HepG2 (cell line): Measurements from ENCODE around the gene SSTR5. TPM values are rescaled to one million over a fixed set of nuclear protein-coding genes. Genes with fewer than 3 reads are reported as not detected.

Experiments
- ATAC-seq: fragments of 200-7000 bp; cut with Tn5 transposase; 3 replicates; pipeline ENCODE4 v1.9.1; 2020; ENCODE audit warnings: mild to moderate bottlenecking, moderate library complexity
- BruUV-seq: library from RNA; stranded (reverse); fragments of 400-500 nt; replicated peaks from 2 replicates; lab custom pipeline; 2021; lab: Mats Ljungman, UMichigan
- CTCF ChIA-PET: fragments of 300-600 bp; formaldehyde crosslinking; extraction: SDS; loops from one replicate; lab custom pipeline; 2021; ENCODE audit warnings: low total read pairs, inconsistent platforms, low intra/inter-chr PET ratio; lab: Yijun Ruan, JAX
- POLR2A ChIA-PET: fragments of 350-600 bp; sonication (Branson Sonifier 250); formaldehyde crosslinking; loops from one replicate; lab custom pipeline; 2020; ENCODE audit warnings: antibody characterized with exemption, inconsistent platforms; lab: Yijun Ruan, JAX
- DNase-seq: peaks from one replicate; pipeline ENCODE4 v3.0.0-alpha.2; 2015; ENCODE audit warnings: low spot score
- FAIRE-seq: peaks from 3 replicates; lab custom pipeline; 2011; peaks lifted over from hg19 to GRCh38; lab: Jason Lieb, UNC
- H2AFZ ChIP-seq: one replicate; pipeline ENCODE4 v1.6.1; 2011; ENCODE audit warnings: low read length, inconsistent platforms
- H3K27ac ChIP-seq: fragments of 300-600 bp; 3 replicates; pipeline ENCODE4 v1.8.0; 2011; ENCODE audit warnings: mixed run types, mild to moderate bottlenecking, mixed read lengths, low read length, inconsistent platforms; ENCODE audit not compliant: insufficient read depth; ENCODE audit errors: extremely low read length
- H3K27me3 ChIP-seq, 2 experiments: fragments of 200-600 bp in 1 of 2; 2 replicates in 1 of 2; 3 replicates in 1 of 2; pipeline versions ENCODE4 v1.6.0 to v1.8.0; 2011; ENCODE audit warnings: low read length in 2 of 2, mild to moderate bottlenecking in 2 of 2, moderate library complexity in 2 of 2, inconsistent platforms in 1 of 2; ENCODE audit not compliant: insufficient read depth in 2 of 2, control insufficient read depth in 1 of 2
- H3K36me3 ChIP-seq, 2 experiments: fragments of 200-600 bp in 1 of 2; replicated peaks in 1 of 2; 2 replicates in 1 of 2; 3 replicates in 1 of 2; pipeline versions ENCODE4 v1.5.1 to v1.8.0; 2011; ENCODE audit warnings: low read length in 2 of 2, inconsistent platforms in 1 of 2; ENCODE audit not compliant: insufficient read depth in 2 of 2, control insufficient read depth in 1 of 2
- H3K4me1 ChIP-seq: 2 replicates; pipeline ENCODE4 v1.5.1; 2012; ENCODE audit warnings: low read length, inconsistent platforms; ENCODE audit not compliant: insufficient read depth
- H3K4me2 ChIP-seq: 2 replicates; pipeline ENCODE4 v1.6.0; 2011; ENCODE audit warnings: low read depth, low read length, inconsistent platforms
- H3K4me3 ChIP-seq, 3 experiments: fragments of 200-600 bp in 1 of 3; sonication (generic), shearing (Covaris generic) in 1 of 3; replicated peaks in 1 of 3; 2 replicates each; pipeline ENCODE4 v1.5.1; 2011 to 2016; ENCODE audit warnings: low read length in 3 of 3, inconsistent platforms in 2 of 3, low read depth in 2 of 3, mild to moderate bottlenecking in 2 of 3, control low read depth in 1 of 3, mixed read lengths in 1 of 3; ENCODE audit not compliant: insufficient read depth in 1 of 3
- H3K79me2 ChIP-seq: one replicate; pipeline ENCODE4 v1.6.1; 2011; ENCODE audit warnings: low read length, inconsistent platforms; ENCODE audit not compliant: insufficient read depth
- H3K9ac ChIP-seq: 2 replicates; pipeline ENCODE4 v1.6.0; 2011; ENCODE audit warnings: mild to moderate bottlenecking, low read depth, low read length, inconsistent platforms; ENCODE audit not compliant: insufficient read depth
- H3K9me3 ChIP-seq: 2 replicates; pipeline ENCODE4 v1.5.1; 2012; ENCODE audit warnings: mild to moderate bottlenecking, low read length
- H4K20me1 ChIP-seq: 2 replicates; pipeline ENCODE4 v1.6.0; 2011; ENCODE audit warnings: inconsistent platforms, mild to moderate bottlenecking, low read length, moderate library complexity; ENCODE audit not compliant: insufficient read depth
- GATA4 ChIP-seq: sonication (generic); IDR thresholded peaks from 2 replicates; pipeline ENCODE4 v1.6.1; 2016; ENCODE audit warnings: antibody characterized with exemption, low read depth, borderline replicate concordance
- KDM2A ChIP-seq: sonication (generic); formaldehyde crosslinking; IDR thresholded peaks from 2 replicates; pipeline ENCODE4 v1.4.0; 2020; ENCODE audit warnings: low read depth, missing genetic modification reagents, borderline replicate concordance
- MTA3 ChIP-seq: sonication (generic); formaldehyde crosslinking; IDR thresholded peaks from 2 replicates; pipeline ENCODE4 v1.4.0; 2020; ENCODE audit warnings: missing genetic modification reagents
- PAF1 ChIP-seq: IDR thresholded peaks from 2 replicates; pipeline ENCODE4 v1.6.1; 2016; ENCODE audit warnings: missing genetic modification reagents, missing compliant biosample characterization
- TSC22D2 ChIP-seq: sonication (generic); formaldehyde crosslinking; IDR thresholded peaks from 2 replicates; pipeline ENCODE4 v1.5.1; 2020; ENCODE audit warnings: missing genetic modification reagents, mild to moderate bottlenecking, borderline replicate concordance
- ZKSCAN1 ChIP-seq: fragments of 150-350 bp; IDR thresholded peaks from 2 replicates; pipeline ENCODE4 v1.6.1; 2014; ENCODE audit warnings: low read length
- WGBS: methylation state at CpG from one replicate; pipeline ENCODE4 v1.1.6; 2017; ENCODE audit warnings: low lambda C conversion rate; 5-methylcytosine and 5-hydroxymethylcytosine counted together
- in situ Hi-C: cut with HindIII; loops from 2 replicates; pipeline ENCODE4 v1.10.0; 2017; ENCODE audit warnings: low pct_unique_long_range_greater_than_20kb; ENCODE audit not compliant: extremely low pct_ligation_motif_present
- intact Hi-C: fragments of 100-400 bp; cut with micrococcal nuclease; formaldehyde crosslinking; loops from one replicate; pipeline ENCODE4 v1.10.0; 2022; ENCODE audit not compliant: unreplicated experiment
- polyA plus RNA-seq, 8 experiments: library from polyadenylated mRNA; depleted of rRNA in 3 of 8; stranded (reverse) in 7 of 8; unstranded in 1 of 8; fragments of >200 nt; fragmentation: Illumina TruSeq in 4 of 8; extraction: Trizol in 4 of 8; gene quantifications; 2 replicates each; pipeline versions ENCODE4 v1.2.1 to v1.2.3, GENCODE V29; 2011 to 2016; ENCODE audit warnings: low read depth in 4 of 8, missing spikeins in 1 of 8, mixed read lengths in 1 of 8; ENCODE audit not compliant: insufficient read depth in 1 of 8
- total RNA-seq, 5 experiments: library from RNA; depleted of rRNA; stranded (reverse); fragments of >200 nt; fragmentation: Illumina TruSeq; extraction: Trizol; gene quantifications; 2 replicates each; pipeline ENCODE4 v1.2.3, GENCODE V29; 2016; ENCODE audit warnings: low read depth in 1 of 5

The SSTR5 gene
- total and polyA plus RNA-seq, 2 of the 13 experiments (the other 11 are each of a cell fraction or from before 2014, with no cell fraction given), result 0.20 to 0.49 TPM

- POLR2A ChIA-PET, result no interaction called here
- Histone ChIP-seq H3K79me2 (no peaks in the 10 kb centered on the region), H3K27ac (no peak overlapping the region), H3K4me3 (no peak overlapping the region), H3K9ac (no peak overlapping the region), H3K27me3 (peaks cover 21 to 89% of the 10 kb centered on the region in 2 experiments; a peak in 4 of 5 replicates), H2AFZ (no peak overlapping the region), H3K9me3 (no peaks in the 10 kb centered on the region), H3K36me3 (no peaks in the 10 kb centered on the region), H3K4me1 (no peaks in the 10 kb centered on the region), H4K20me1 (peaks cover 5% of the 10 kb centered on the region; the same call in 1 of the 2 replicates)
- FAIRE-seq (no peak), DNase-seq (no peak), ATAC-seq (no peak)
- WGBS, result 40% methylated on average over 9 of the region's 15 CpGs
- CTCF ChIA-PET, result no interaction called here
- no TSS peak for BruUV-seq
- intact Hi-C loops, result no loop called here
- no peak for TF ChIP-seq PAF1 (CRISPR knock-in tag)
- peak; percentile 7; the same call in 1 of the 2 replicates for TF ChIP-seq KDM2A
- no peak for TF ChIP-seq ZKSCAN1
- TF ChIP-seq MTA3, result no peak
- TF ChIP-seq TSC22D2 (CRISPR knock-in tag), result no peak
- TF ChIP-seq, all 625 proteins: peak for 1
- H3K4me2 ChIP-seq, result no peak overlapping the region
- in situ Hi-C loops, result no loop called here
These were observed 4.9 kb upstream of the SSTR5 start for GRCh38 chr16:1067629-1068028.

GRCh38 chr16:1068451-1068850 lies 4.1 kb upstream of the SSTR5 start:
- in situ Hi-C loops, result no loop called here
- ChIA-PET CTCF (no interaction called here), POLR2A (no interaction called here)
- Histone ChIP-seq H4K20me1 (peaks cover 5% of the 10 kb centered on the region; the same call in 1 of the 2 replicates), H3K4me3 (no peak overlapping the region), H3K27me3 (peaks cover 17 to 84% of the 10 kb centered on the region in 2 experiments; a peak in 4 of 5 replicates), H3K4me2 (no peak overlapping the region), H3K4me1 (no peaks in the 10 kb centered on the region), H3K36me3 (no peaks in the 10 kb centered on the region), H3K9me3 (no peaks in the 10 kb centered on the region), H3K79me2 (no peaks in the 10 kb centered on the region), H3K9ac (no peak overlapping the region), H3K27ac (no peak overlapping the region), H2AFZ (no peak overlapping the region)
- no TSS peak for BruUV-seq
- WGBS, result 33% methylated on average over 15 of the region's 18 CpGs
- TF ChIP-seq GATA4 (no peak), KDM2A (peak; percentile 24; the same call in 1 of the 2 replicates)
- DNase-seq (no peak), ATAC-seq (peak; percentile 3), FAIRE-seq (no peak)
- intact Hi-C loops, result no loop called here
